B cell (primary cell): ENCODE measurements around the gene DSCAML1.

ENCODE experiments used
- CTCF ChIP-seq: fragments of 200-600 bp; IDR thresholded peaks from one replicate; pipeline ENCODE4 v1.8.0; 2022; ENCODE audit warnings: antibody characterized with exemption, mild to moderate bottlenecking
- EZH2 ChIP-seq: IDR thresholded peaks from 2 replicates; pipeline ENCODE4 v1.6.1; 2012; ENCODE audit warnings: borderline replicate concordance, low read depth, mild to moderate bottlenecking, moderate library complexity, low read length; ENCODE audit not compliant: insufficient read depth, poor library complexity, severe bottlenecking

GRCh38 chr11:117440258-117440657, 356.8 kb downstream of the DSCAML1 start:
- TF ChIP-seq CTCF (no peak), EZH2 (no peak)
